ENCODE data around the gene KCNF1. TPM values are rescaled to one million over a fixed set of nuclear protein-coding genes. Genes with fewer than 3 reads are reported as not detected.

KCNF1 gene
- polyA plus RNA-seq, 3 donors, result not detected

DNA sequence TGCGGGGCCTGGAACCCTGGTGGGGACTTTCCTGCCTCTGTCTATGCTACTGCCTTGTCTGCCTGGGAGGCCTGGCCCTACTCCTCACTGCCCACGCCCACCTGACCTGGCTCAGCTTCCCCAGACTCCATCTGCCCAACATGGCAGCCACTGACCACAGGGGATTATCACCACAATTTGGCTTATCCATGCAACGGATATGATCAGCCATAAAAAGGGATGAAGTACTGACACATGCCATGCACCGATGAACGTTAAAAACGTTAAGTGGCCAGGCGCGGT lies 5.9 kb upstream of the KCNF1 start:
- no peaks in the 10 kb centered on the region for H3K36me3 ChIP-seq (replicated peaks in 1 of 2; ENCODE audit: control insufficient read depth in 1 of 2, insufficient read depth in 2 of 2, low read length in 2 of 2)
- 96% methylated on average over 8 of the region's 8 CpGs for WGBS (ENCODE audit: insufficient coverage)
- no peaks in the 10 kb centered on the region for H3K4me1 ChIP-seq (ENCODE audit: control insufficient read depth in 1 of 2, insufficient read depth in 2 of 2, low read length in 2 of 2)
- intact Hi-C loops (cut with micrococcal nuclease), result no loop called here
- no peaks in the 10 kb centered on the region for H3K36me3 Mint-ChIP-seq
- peaks cover 0 to 9% (median 3%) of the 10 kb centered on the region in 7 donors for H3K9me3 Mint-ChIP-seq
- no peak overlapping the region for H3K4me3 Mint-ChIP-seq
- H2AFZ ChIP-seq (ENCODE audit: insufficient read depth, low read depth, low read length, poor library complexity, severe bottlenecking), result no peak overlapping the region
- H3K9me3 ChIP-seq (replicated peaks in 1 of 2; ENCODE audit: control insufficient read depth in 1 of 2, insufficient read depth in 1 of 2, low read length in 2 of 2), result no peaks in the 10 kb centered on the region
- no peak for DNase-seq
- H3K79me2 ChIP-seq (ENCODE audit: insufficient read depth, low read length), result no peaks in the 10 kb centered on the region
- H3K27ac ChIP-seq (ENCODE audit: low read depth in 1 of 2, low read length in 2 of 2), result no peak overlapping the region
- H4K20me1 ChIP-seq (ENCODE audit: insufficient read depth, low read length), result no peaks in the 10 kb centered on the region
- H3K27ac Mint-ChIP-seq, result no peak overlapping the region
- no peak for TF ChIP-seq CTCF (IDR thresholded peaks at IDR 0.05)
- peaks cover 14 to 29% (median 22%) of the 10 kb centered on the region in 3 donors for H3K27me3 Mint-ChIP-seq (ENCODE audit: low read depth in 3 of 3)
- H3K9ac ChIP-seq (ENCODE audit: insufficient read depth, low read length, poor library complexity, severe bottlenecking), result no peak overlapping the region
- peaks cover 4 to 15% of the 10 kb centered on the region in 2 donors for H3K27me3 ChIP-seq (ENCODE audit: control insufficient read depth in 2 of 2, insufficient read depth in 2 of 2, low read length in 2 of 2)
- no peaks in the 10 kb centered on the region for H3K4me1 Mint-ChIP-seq
- no peak overlapping the region for H3K4me2 ChIP-seq (replicated peaks; ENCODE audit: extremely low read depth, low read length, poor library complexity, severe bottlenecking)
- no peak overlapping the region for H3K4me3 ChIP-seq (replicated peaks in 1 of 3; ENCODE audit: low read depth in 2 of 3, low read length in 3 of 3)

GRCh38 chr2:10906926-10907625 lies 4.7 kb upstream of the KCNF1 start:
- 93% methylated on average over 13 of the region's 14 CpGs for WGBS (ENCODE audit: insufficient coverage)
- Mint-ChIP-seq H3K4me3 (no peak overlapping the region), H3K9me3 (peaks cover 0 to 9% (median 3%) of the 10 kb centered on the region in 7 donors), H3K27ac (no peak overlapping the region), H3K27me3 (ENCODE audit: low read depth in 3 of 3) (peaks cover 23 to 35% (median 30%) of the 10 kb centered on the region in 3 donors), H3K36me3 (no peaks in the 10 kb centered on the region), H3K4me1 (peaks cover 2% of the 10 kb centered on the region)
- no peak for TF ChIP-seq CTCF (IDR thresholded peaks at IDR 0.05)
- Histone ChIP-seq H3K36me3 (replicated peaks in 1 of 2; ENCODE audit: control insufficient read depth in 1 of 2, insufficient read depth in 2 of 2, low read length in 2 of 2) (no peaks in the 10 kb centered on the region), H3K27me3 (ENCODE audit: control insufficient read depth in 2 of 2, insufficient read depth in 2 of 2, low read length in 2 of 2) (peaks cover 11 to 25% of the 10 kb centered on the region in 2 donors), H3K9ac (ENCODE audit: insufficient read depth, low read length, poor library complexity, severe bottlenecking) (no peak overlapping the region), H2AFZ (ENCODE audit: insufficient read depth, low read depth, low read length, poor library complexity, severe bottlenecking) (no peak overlapping the region), H3K4me1 (ENCODE audit: control insufficient read depth in 1 of 2, insufficient read depth in 2 of 2, low read length in 2 of 2) (no peaks in the 10 kb centered on the region), H3K4me3 (replicated peaks in 1 of 3; ENCODE audit: low read depth in 2 of 3, low read length in 3 of 3) (no peak overlapping the region), H3K4me2 (replicated peaks; ENCODE audit: extremely low read depth, low read length, poor library complexity, severe bottlenecking) (no peak overlapping the region), H3K9me3 (replicated peaks in 1 of 2; ENCODE audit: control insufficient read depth in 1 of 2, insufficient read depth in 1 of 2, low read length in 2 of 2) (no peaks in the 10 kb centered on the region), H3K79me2 (ENCODE audit: insufficient read depth, low read length) (no peaks in the 10 kb centered on the region), H3K27ac (ENCODE audit: low read depth in 1 of 2, low read length in 2 of 2) (no peak overlapping the region), H4K20me1 (ENCODE audit: insufficient read depth, low read length) (no peaks in the 10 kb centered on the region)
- intact Hi-C loops (cut with micrococcal nuclease), result no loop called here
- DNase-seq, result no peak

Measured in CD14-positive monocyte (primary cell).